Thymus (tissue), 14 donors: ENCODE measurements around the gene CCSER1. TPM values are rescaled to one million over a fixed set of nuclear protein-coding genes. Genes with fewer than 3 reads are reported as not detected.

ENCODE experiments used
- DNase-seq, 9 donors: peaks; one replicate each; pipeline ENCODE4 v3.0.0-alpha.2; 2013; ENCODE audit warnings: low spot score in 9 of 9, low read depth in 6 of 9, missing footprints in 1 of 9
- H3K27ac ChIP-seq, 2 donors: one replicate each; pipeline ENCODE4 v1.5.1; 2013; ENCODE audit warnings: control low read depth in 1 of 2, low read depth in 1 of 2, low read length in 1 of 2, mild to moderate bottlenecking in 1 of 2, moderate library complexity in 1 of 2
- H3K27me3 ChIP-seq, 2 donors: one replicate each; pipeline ENCODE4 v1.5.1; 2013; ENCODE audit warnings: low read length in 1 of 2; ENCODE audit not compliant: control insufficient read depth in 2 of 2, insufficient read depth in 1 of 2
- H3K36me3 ChIP-seq, 2 donors: one replicate each; pipeline ENCODE4 v1.5.1; 2013; ENCODE audit warnings: low read length in 1 of 2, mild to moderate bottlenecking in 1 of 2, moderate library complexity in 1 of 2; ENCODE audit not compliant: control insufficient read depth in 2 of 2, insufficient read depth in 2 of 2
- H3K4me1 ChIP-seq, 2 donors: one replicate each; pipeline ENCODE4 v1.5.1; 2013; ENCODE audit warnings: low read length in 2 of 2; ENCODE audit not compliant: control insufficient read depth in 2 of 2, insufficient read depth in 2 of 2
- H3K4me3 ChIP-seq, 2 donors: one replicate each; pipeline ENCODE4 v1.5.1; 2013; ENCODE audit warnings: low read length in 2 of 2, control low read depth in 1 of 2, mild to moderate bottlenecking in 1 of 2
- H3K9me3 ChIP-seq, 2 donors: one replicate each; pipeline ENCODE4 v1.5.1; 2013; ENCODE audit warnings: low read length in 1 of 2, mild to moderate bottlenecking in 1 of 2; ENCODE audit not compliant: control insufficient read depth in 2 of 2, insufficient read depth in 1 of 2
- WGBS: extraction: QIAGEN DNeasy Blood & Tissue Kit; methylation state at CpG from one replicate; pipeline ENCODE4 v1.1.7; 2013; 5-methylcytosine and 5-hydroxymethylcytosine counted together
- long read RNA-seq, 10 donors: transcript quantifications; one replicate each; lab custom pipeline, GENCODE V29; 2026
- polyA plus RNA-seq: library from polyadenylated mRNA; stranded (reverse); fragments of 200-250 nt; gene quantifications from one replicate; pipeline ENCODE4 v1.2.3, GENCODE V29; 2013
- total RNA-seq: library from RNA; stranded (reverse); fragments of 120-200 nt; gene quantifications from one replicate; pipeline ENCODE4 v1.2.4, GENCODE V29; 2013
- donor health status: healthy.

The CCSER1 gene
- total RNA-seq (8.7 TPM), polyA plus RNA-seq (2.0 TPM)
- long read RNA-seq, donor 1, result 0 reads
- long read RNA-seq, donor 2, result 0 reads
- long read RNA-seq, donor 3, result 0 reads
- long read RNA-seq, donor 4, result 0 reads
- long read RNA-seq, donor 5, partial matches to known transcripts, result 2,946 of 2,947 reads
- long read RNA-seq, donor 5, other reads (novel, unspliced or antisense), result 0 of 2,947 reads
- long read RNA-seq, donor 6, result 0 reads
- long read RNA-seq, donor 7, result 0 reads
- long read RNA-seq, donor 8, result 0 reads
- long read RNA-seq, donor 9, result 0 reads
- long read RNA-seq, donor 10, result 0 reads

DNA sequence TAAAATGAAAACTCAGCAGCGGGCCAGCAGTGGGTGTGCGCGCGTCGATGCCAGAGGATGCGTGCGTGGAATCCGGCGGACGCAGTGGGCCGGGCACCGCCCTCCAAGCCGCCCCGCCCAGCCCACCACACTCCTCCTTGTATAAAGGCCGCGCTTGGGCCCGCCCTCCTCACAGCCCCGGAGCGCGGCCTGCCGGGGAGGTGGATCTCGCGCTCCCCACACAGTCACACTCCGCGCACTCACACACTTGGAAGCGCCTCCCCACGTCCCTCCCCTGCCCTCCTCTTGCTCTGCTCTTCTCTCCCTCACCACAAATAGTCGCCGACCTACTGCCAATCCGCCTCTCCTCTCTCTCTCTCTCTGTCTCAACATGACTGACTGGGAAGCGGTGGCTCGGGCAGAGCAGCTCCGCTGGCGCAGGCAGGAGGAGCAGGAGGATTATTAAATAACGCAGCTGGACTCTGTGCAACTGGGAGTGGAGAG lies at the start of gene CCSER1:
TSS of gene CCSER1 (plus strand) at position 172 of the 483 bp plus-strand sequence.
- Histone ChIP-seq H3K4me3 (peak within 1 kb of the TSS; percentile 41 to 57), H3K27me3 (peaks cover 5 to 30% of the 10 kb centered on the region in 2 donors), H3K36me3 (no peaks in the 10 kb centered on the region), H3K4me1 (peaks cover 0 to 3% of the 10 kb centered on the region in 2 donors), H3K9me3 (peaks cover 0 to 1% of the 10 kb centered on the region in 2 donors), H3K27ac (peak within 1 kb of the TSS; percentile 10 to 33)
- under 1% methylated on average over 35 of the region's 35 CpGs for WGBS
- peak in 5 of 9 donors; percentile 22 to 64 (median 34) for DNase-seq

DNA sequence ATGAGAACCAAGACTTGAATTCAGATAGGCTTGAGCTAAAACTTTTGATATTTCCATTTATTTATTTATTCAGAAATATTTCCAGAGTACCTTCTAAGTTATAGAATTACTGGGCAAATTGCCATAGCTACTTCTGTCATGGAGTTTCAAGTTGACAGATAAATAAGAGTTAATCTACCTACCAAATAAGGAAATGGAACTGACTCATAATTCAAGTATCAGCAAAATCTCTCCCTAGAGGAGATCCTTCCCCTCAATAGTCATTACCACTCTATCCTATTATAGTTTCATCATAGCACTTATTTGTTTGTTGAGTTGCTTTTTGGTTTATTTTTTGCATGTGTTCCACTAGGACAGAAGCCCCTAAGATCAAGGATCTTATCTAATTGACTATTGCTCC lies 48.8 kb upstream of the CCSER1 start:
- no peaks in the 10 kb centered on the region for H3K4me1 ChIP-seq
- H3K9me3 ChIP-seq, result no peaks in the 10 kb centered on the region
- no peak overlapping the region for H3K4me3 ChIP-seq
- H3K27ac ChIP-seq, result no peak overlapping the region
- H3K27me3 ChIP-seq, result no peaks in the 10 kb centered on the region
- no peak for DNase-seq
- H3K36me3 ChIP-seq, result no peaks in the 10 kb centered on the region

GRCh38 chr4:90080116-90080515 lies 47.1 kb upstream of the CCSER1 start:
- no peaks in the 10 kb centered on the region for H3K36me3 ChIP-seq
- H3K4me3 ChIP-seq, result no peak overlapping the region
- no peaks in the 10 kb centered on the region for H3K9me3 ChIP-seq
- H3K27ac ChIP-seq, result no peak overlapping the region
- 93% methylated on average over 2 of the region's 2 CpGs for WGBS
- H3K27me3 ChIP-seq, result no peaks in the 10 kb centered on the region
- no peaks in the 10 kb centered on the region for H3K4me1 ChIP-seq
- no peak for DNase-seq

GRCh38 chr4:90081432-90082144 lies 45.6 kb upstream of the CCSER1 start:
- no peak overlapping the region for H3K4me3 ChIP-seq
- H3K36me3 ChIP-seq, result no peaks in the 10 kb centered on the region
- DNase-seq, result no peak
- no peaks in the 10 kb centered on the region for H3K4me1 ChIP-seq
- no peak overlapping the region for H3K27ac ChIP-seq
- H3K27me3 ChIP-seq, result no peaks in the 10 kb centered on the region
- no peaks in the 10 kb centered on the region for H3K9me3 ChIP-seq
- WGBS, result 94% methylated on average over 8 of the region's 8 CpGs

DNA sequence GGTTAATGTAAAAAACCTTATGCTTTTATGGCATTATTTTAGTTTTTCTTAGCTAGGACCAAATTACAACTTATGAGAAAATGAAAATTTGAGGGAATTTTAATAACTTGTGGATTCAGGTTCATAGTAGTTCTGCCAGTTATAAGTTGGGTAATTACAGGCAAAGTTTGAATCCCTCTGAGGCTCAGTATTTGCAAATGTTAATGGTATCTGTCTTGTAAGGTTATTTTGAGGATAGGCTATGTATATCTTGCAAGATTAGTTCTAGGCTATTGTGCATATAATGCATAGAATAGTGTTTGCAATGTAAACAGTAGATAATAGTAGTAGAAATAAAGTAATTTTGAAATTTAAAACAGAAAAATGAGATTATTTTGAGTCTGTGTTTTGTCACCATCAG lies 44.7 kb upstream of the CCSER1 start:
- Histone ChIP-seq H3K4me1 (no peaks in the 10 kb centered on the region), H3K9me3 (no peaks in the 10 kb centered on the region), H3K4me3 (no peak overlapping the region), H3K27ac (no peak overlapping the region), H3K36me3 (no peaks in the 10 kb centered on the region), H3K27me3 (no peaks in the 10 kb centered on the region)
- DNase-seq, result no peak

DNA sequence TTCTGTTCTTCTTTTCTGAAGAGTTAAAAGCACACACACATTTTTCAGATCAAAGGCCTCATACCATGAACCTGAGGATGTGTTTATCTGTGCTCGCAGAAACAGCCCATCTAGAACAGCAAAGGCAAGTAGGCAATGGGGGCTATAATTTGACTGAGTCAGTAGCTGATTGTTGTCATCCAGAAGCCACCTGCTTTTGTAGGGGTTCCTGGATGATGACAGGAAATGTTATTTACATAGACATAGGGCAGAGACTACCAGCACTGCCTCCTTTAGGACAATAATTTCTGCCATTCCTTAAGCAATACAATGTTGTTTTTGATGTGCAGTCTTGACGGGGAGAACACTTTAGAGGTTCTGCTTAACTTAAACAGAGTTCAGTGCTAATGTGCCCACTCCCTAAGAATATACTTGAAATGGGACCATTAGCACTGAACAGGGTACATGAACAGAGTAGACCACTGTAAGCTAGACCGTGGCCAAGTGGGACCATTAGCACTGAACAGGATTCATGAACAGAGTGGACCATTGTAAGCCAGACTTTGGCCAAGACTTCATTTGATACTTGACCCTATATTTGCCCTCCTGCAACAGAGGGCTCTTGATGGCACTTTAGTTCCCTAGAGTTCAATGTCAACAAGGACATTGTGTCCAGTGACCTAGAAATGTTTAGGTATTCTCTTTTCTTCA lies 42.8 kb upstream of the CCSER1 start:
- Histone ChIP-seq H3K27me3 (no peaks in the 10 kb centered on the region), H3K4me1 (no peaks in the 10 kb centered on the region), H3K27ac (no peak overlapping the region), H3K9me3 (no peaks in the 10 kb centered on the region), H3K4me3 (no peak overlapping the region), H3K36me3 (no peaks in the 10 kb centered on the region)
- DNase-seq, result no peak
- 95% methylated on average over 3 of the region's 3 CpGs for WGBS

DNA sequence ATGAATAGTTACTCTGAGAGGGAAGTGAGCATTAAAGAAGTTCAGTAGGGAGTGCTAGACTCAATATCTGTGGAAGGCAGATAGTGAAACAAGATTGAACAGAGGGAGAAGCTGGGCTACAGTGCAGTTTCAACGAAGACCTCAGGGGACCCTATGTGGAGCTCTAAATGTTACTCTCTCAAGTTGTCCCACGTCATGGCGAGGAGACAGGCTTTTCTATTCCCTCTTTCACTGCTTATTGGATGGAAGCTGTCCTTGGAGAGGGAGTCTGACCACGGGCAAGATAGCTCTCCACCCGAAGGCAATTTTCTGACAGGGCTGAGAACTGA lies 42.3 kb upstream of the CCSER1 start:
- 93% methylated on average over 5 of the region's 5 CpGs for WGBS
- H3K27ac ChIP-seq, result no peak overlapping the region

GRCh38 chr4:90093526-90093925 lies 33.7 kb upstream of the CCSER1 start:
- no peak overlapping the region for H3K27ac ChIP-seq
- no peaks in the 10 kb centered on the region for H3K36me3 ChIP-seq
- 92% methylated on average over 2 of the region's 2 CpGs for WGBS
- DNase-seq, result no peak
- H3K27me3 ChIP-seq, result no peaks in the 10 kb centered on the region
- no peaks in the 10 kb centered on the region for H3K4me1 ChIP-seq
- H3K4me3 ChIP-seq, result no peak overlapping the region
- no peaks in the 10 kb centered on the region for H3K9me3 ChIP-seq

More for the DNA sequence above, 42.3 kb upstream of the CCSER1 start:
- Histone ChIP-seq H3K27me3 (no peaks in the 10 kb centered on the region), H3K4me3 (no peak overlapping the region), H3K9me3 (no peaks in the 10 kb centered on the region), H3K4me1 (no peaks in the 10 kb centered on the region), H3K36me3 (no peaks in the 10 kb centered on the region)
- DNase-seq, result no peak

DNA sequence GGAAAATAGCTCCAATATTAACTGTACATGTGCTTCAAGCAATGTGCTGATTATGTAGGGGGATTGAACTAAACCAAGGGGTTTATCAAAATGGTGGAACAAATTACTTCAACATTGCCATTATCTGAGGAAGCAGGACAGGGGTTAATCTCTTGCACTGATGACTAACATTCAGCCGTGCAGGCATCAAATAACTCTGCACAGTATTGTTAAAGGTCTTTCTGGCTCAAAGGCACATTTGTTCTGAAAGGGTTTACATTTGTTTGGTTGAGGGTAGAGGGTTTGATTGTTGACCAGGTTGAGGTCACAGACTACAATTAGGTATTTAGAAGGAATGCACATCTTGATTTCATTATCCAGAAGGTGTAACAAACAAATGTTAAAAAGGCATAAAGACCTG lies 32.2 kb upstream of the CCSER1 start:
- H3K9me3 ChIP-seq, result no peaks in the 10 kb centered on the region
- no peaks in the 10 kb centered on the region for H3K4me1 ChIP-seq
- no peak overlapping the region for H3K27ac ChIP-seq
- no peaks in the 10 kb centered on the region for H3K27me3 ChIP-seq
- no peak overlapping the region for H3K4me3 ChIP-seq
- no peak for DNase-seq
- WGBS, result 91% methylated on average over 1 of the region's 1 CpG
- H3K36me3 ChIP-seq, result no peaks in the 10 kb centered on the region
